SK-N-SH treated with all-trans-retinoic acid at 6 μM for 48 hours (cell line): Measurements from ENCODE around the gene GDI2.

ENCODE experiments used
- ATAC-seq: fragments of 200-7000 bp; cut with Tn5 transposase; 3 replicates; pipeline ENCODE4 v1.9.1; 2020; ENCODE audit warnings: mild to moderate bottlenecking, moderate library complexity
- ARNTL ChIP-seq: fragments of 450-650 bp; formaldehyde crosslinking; IDR thresholded peaks from 2 replicates; pipeline ENCODE4 v1.5.0; 2020; ENCODE audit warnings: low read depth, mild to moderate bottlenecking, moderate library complexity, borderline replicate concordance
- BACH2 ChIP-seq: fragments of 250-450 bp; sonication (Bioruptor Pico); IDR thresholded peaks from 2 replicates; pipeline ENCODE4 v1.9.0; 2021; ENCODE audit warnings: mild to moderate bottlenecking, borderline replicate concordance
- CREB5 ChIP-seq: fragments of 250-450 bp; sonication (Bioruptor Pico); IDR thresholded peaks from 2 replicates; pipeline ENCODE4 v1.5.1; 2020; ENCODE audit warnings: low read depth, mild to moderate bottlenecking, moderate library complexity
- CSDC2 ChIP-seq: fragments of 250-450 bp; sonication (Bioruptor Pico); IDR thresholded peaks from 2 replicates; pipeline ENCODE4 v1.5.0; 2020; ENCODE audit warnings: mild to moderate bottlenecking, moderate library complexity
- CSRNP3 ChIP-seq: fragments of 250-450 bp; sonication (Bioruptor Pico); IDR thresholded peaks from 2 replicates; pipeline ENCODE4 v1.5.1; 2021; ENCODE audit warnings: mild to moderate bottlenecking, moderate library complexity
- ESRRG ChIP-seq: fragments of 250-450 bp; sonication (Bioruptor Pico); IDR thresholded peaks from 2 replicates; pipeline ENCODE4 v1.6.1; 2021; ENCODE audit warnings: mild to moderate bottlenecking
- GLIS3 ChIP-seq: fragments of 250-450 bp; sonication (Bioruptor Pico); IDR thresholded peaks from 2 replicates; pipeline ENCODE4 v1.5.0; 2020; ENCODE audit warnings: mild to moderate bottlenecking, moderate library complexity
- ISL1 ChIP-seq: fragments of 250-450 bp; sonication (Bioruptor Pico); IDR thresholded peaks from 2 replicates; pipeline ENCODE4 v2.1.2; 2022; ENCODE audit warnings: mild to moderate bottlenecking, moderate library complexity
- OSR1 ChIP-seq: fragments of 250-450 bp; sonication (Bioruptor Pico); IDR thresholded peaks from 2 replicates; pipeline ENCODE4 v1.8.0; 2022; ENCODE audit warnings: moderate library complexity, mild to moderate bottlenecking, inconsistent platforms
- PATZ1 ChIP-seq: fragments of 250-450 bp; sonication (Bioruptor Pico); IDR thresholded peaks from 2 replicates; pipeline ENCODE4 v1.8.0; 2020; ENCODE audit warnings: mild to moderate bottlenecking, moderate library complexity, borderline replicate concordance
- POU6F1 ChIP-seq: fragments of 250-450 bp; sonication (Bioruptor Pico); IDR thresholded peaks from 2 replicates; pipeline ENCODE4 v1.8.0; 2021; ENCODE audit warnings: low read depth, mild to moderate bottlenecking, moderate library complexity, borderline replicate concordance
- RARB ChIP-seq: fragments of 250-450 bp; sonication (Bioruptor Pico); IDR thresholded peaks from 2 replicates; pipeline ENCODE4 v1.8.0; 2021; ENCODE audit warnings: mild to moderate bottlenecking, moderate library complexity
- SNAI2 ChIP-seq: fragments of 250-450 bp; sonication (Bioruptor Pico); IDR thresholded peaks from 2 replicates; pipeline ENCODE4 v1.5.0; 2020; ENCODE audit warnings: mild to moderate bottlenecking, moderate library complexity
- TSHZ2 ChIP-seq: fragments of 250-450 bp; sonication (Bioruptor Pico); IDR thresholded peaks from 2 replicates; pipeline ENCODE4 v1.5.0; 2020; ENCODE audit warnings: mild to moderate bottlenecking, moderate library complexity
- ZFP3 ChIP-seq: fragments of 250-450 bp; sonication (Bioruptor Pico); IDR thresholded peaks from 2 replicates; pipeline ENCODE4 v1.5.0; 2020; ENCODE audit warnings: mild to moderate bottlenecking, moderate library complexity
- ZFP30 ChIP-seq: fragments of 450-650 bp; formaldehyde crosslinking; IDR thresholded peaks from 2 replicates; pipeline ENCODE4 v1.5.0; 2022; ENCODE audit warnings: mild to moderate bottlenecking, moderate library complexity
- ZNF565 ChIP-seq: fragments of 450-650 bp; formaldehyde crosslinking; conservative IDR thresholded peaks from 2 replicates; pipeline ENCODE4 v1.5.0; 2020; ENCODE audit warnings: low read depth, mild to moderate bottlenecking, moderate library complexity
- ZNF70 ChIP-seq: fragments of 450-650 bp; formaldehyde crosslinking; IDR thresholded peaks from 2 replicates; pipeline ENCODE4 v1.5.0; 2020; ENCODE audit warnings: mild to moderate bottlenecking, moderate library complexity
- ZNF8 ChIP-seq: fragments of 450-650 bp; formaldehyde crosslinking; IDR thresholded peaks from 2 replicates; pipeline ENCODE4 v1.5.0; 2020; ENCODE audit warnings: mild to moderate bottlenecking, moderate library complexity

The GDI2 gene

GRCh38 chr10:5805711-5806110 is 7.5 kb downstream of the GDI2 start:
- TF ChIP-seq ISL1 (CRISPR knock-in tag): no peak
- TF ChIP-seq POU6F1: no peak
- no peak for TF ChIP-seq CSDC2
- TF ChIP-seq PATZ1 (CRISPR knock-in tag): no peak
- TF ChIP-seq TSHZ2 (CRISPR knock-in tag): no peak
- no peak for TF ChIP-seq GLIS3
- no peak for TF ChIP-seq ESRRG (CRISPR knock-in tag)
- no peak for TF ChIP-seq ZNF8 (CRISPR knock-in tag)
- TF ChIP-seq CSRNP3 (CRISPR knock-in tag): no peak
- no peak for TF ChIP-seq BACH2
- no peak for TF ChIP-seq ZFP3 (CRISPR knock-in tag)
- TF ChIP-seq ZFP30 (CRISPR knock-in tag): no peak
- TF ChIP-seq RARB (CRISPR knock-in tag): no peak
- TF ChIP-seq ARNTL (CRISPR knock-in tag): no peak
- TF ChIP-seq SNAI2 (CRISPR knock-in tag): no peak
- TF ChIP-seq ZNF565 (CRISPR knock-in tag): no peak
- TF ChIP-seq OSR1 (CRISPR knock-in tag): no peak
- no peak for ATAC-seq

- TF ChIP-seq GLIS3: no peak
- TF ChIP-seq ESRRG (CRISPR knock-in tag): no peak
- no peak for TF ChIP-seq ZNF8 (CRISPR knock-in tag)
- TF ChIP-seq TSHZ2 (CRISPR knock-in tag): no peak
- TF ChIP-seq CREB5 (CRISPR knock-in tag): no peak
- no peak for TF ChIP-seq ZFP30 (CRISPR knock-in tag)
- no peak for TF ChIP-seq ZNF70 (CRISPR knock-in tag)
- no peak for TF ChIP-seq ZNF565 (CRISPR knock-in tag)
- TF ChIP-seq PATZ1 (CRISPR knock-in tag): no peak
- no peak for ATAC-seq
Measured at GRCh38 chr10:5805260-5805659, 8.0 kb downstream of the GDI2 start.
